Keratinocyte (primary cell): ENCODE measurements around the gene PACSIN2. TPM values are rescaled to one million over a fixed set of nuclear protein-coding genes. Genes with fewer than 3 reads are reported as not detected.

ENCODE experiments used
- DNase-seq: peaks from one replicate; pipeline ENCODE4 v3.0.0-alpha.2; 2011; ENCODE audit warnings: low read depth, missing footprints, low spot score
- FAIRE-seq: peaks from 2 replicates; lab custom pipeline; 2011; peaks lifted over from hg19 to GRCh38; lab: Jason Lieb, UNC
- H2AFZ ChIP-seq: 2 replicates; pipeline ENCODE4 v1.6.0; 2012; ENCODE audit warnings: low read length, control low read depth, inconsistent platforms; ENCODE audit not compliant: control insufficient read depth
- H3K27ac ChIP-seq: 2 replicates; pipeline ENCODE4 v1.5.1; 2011; ENCODE audit warnings: low read length; ENCODE audit not compliant: control insufficient read depth, insufficient read depth
- H3K27me3 ChIP-seq: 3 replicates; pipeline ENCODE4 v1.6.0; 2011; ENCODE audit warnings: low read length; ENCODE audit not compliant: control insufficient read depth, insufficient read depth; ENCODE audit errors: extremely low read depth
- H3K36me3 ChIP-seq, 2 experiments: 2 replicates in 1 of 2; 3 replicates in 1 of 2; pipeline ENCODE4 v1.5.1; 2011; ENCODE audit warnings: low read length in 2 of 2, mild to moderate bottlenecking in 1 of 2; ENCODE audit not compliant: control insufficient read depth in 2 of 2, insufficient read depth in 2 of 2; ENCODE audit errors: extremely low read depth in 1 of 2
- H3K4me1 ChIP-seq: 3 replicates; pipeline ENCODE4 v1.5.1; 2011; ENCODE audit warnings: low read length; ENCODE audit not compliant: control insufficient read depth, insufficient read depth; ENCODE audit errors: extremely low read depth
- H3K4me2 ChIP-seq: 3 replicates; pipeline ENCODE4 v1.6.0; 2011; ENCODE audit warnings: low read depth, low read length; ENCODE audit not compliant: control insufficient read depth, insufficient read depth; ENCODE audit errors: extremely low read depth
- H3K4me3 ChIP-seq, 3 experiments: fragments of 200-600 bp in 1 of 3; sonication (generic) in 1 of 3; 2 replicates in 2 of 3; 3 replicates in 1 of 3; pipeline ENCODE4 v1.5.1; 2011 to 2016; ENCODE audit warnings: low read length in 3 of 3, mild to moderate bottlenecking in 3 of 3, control low read depth in 2 of 3, inconsistent platforms in 1 of 3, low read depth in 1 of 3, mixed read lengths in 1 of 3, mixed run types in 1 of 3, moderate library complexity in 1 of 3; ENCODE audit not compliant: control insufficient read depth in 2 of 3, insufficient read depth in 2 of 3; ENCODE audit errors: extremely low read depth in 1 of 3
- H3K79me2 ChIP-seq: 2 replicates; pipeline ENCODE4 v1.6.0; 2012; ENCODE audit warnings: low read length; ENCODE audit not compliant: control insufficient read depth, insufficient read depth
- H3K9ac ChIP-seq: 3 replicates; pipeline ENCODE4 v1.6.0; 2011; ENCODE audit warnings: low read length; ENCODE audit not compliant: control insufficient read depth, insufficient read depth; ENCODE audit errors: extremely low read depth
- H3K9me1 ChIP-seq: 3 replicates; pipeline ENCODE4 v1.6.0; 2011; ENCODE audit warnings: low read length; ENCODE audit not compliant: control insufficient read depth, insufficient read depth; ENCODE audit errors: extremely low read depth
- H3K9me3 ChIP-seq: 2 replicates; pipeline ENCODE4 v1.5.1; 2012; ENCODE audit warnings: low read depth, low read length; ENCODE audit not compliant: control insufficient read depth
- H4K20me1 ChIP-seq: 3 replicates; pipeline ENCODE4 v1.6.0; 2011; ENCODE audit warnings: low read length; ENCODE audit not compliant: control insufficient read depth, insufficient read depth; ENCODE audit errors: extremely low read depth
- CTCF ChIP-seq, 3 experiments: IDR thresholded peaks in 1 of 3; conservative IDR thresholded peaks in 1 of 3; optimal IDR thresholded peaks in 1 of 3; 2 replicates in 2 of 3; 3 replicates in 1 of 3; pipeline versions ENCODE3 to v1.5.1; 2011; ENCODE audit warnings: low read length in 3 of 3, mild to moderate bottlenecking in 3 of 3, moderate library complexity in 2 of 3, control low read depth in 1 of 3, inconsistent platforms in 1 of 3; ENCODE audit not compliant: insufficient read depth in 2 of 3; ENCODE audit errors: extremely low read depth in 1 of 3
- EZH2 ChIP-seq: IDR thresholded peaks from one replicate; pipeline ENCODE4 v1.6.1; 2012; ENCODE audit warnings: inconsistent platforms, mild to moderate bottlenecking, low read length, moderate library complexity
- dilution Hi-C: fragments of 300-500 bp; cut with MboI; formaldehyde crosslinking; loops from one replicate; pipeline ENCODE4 v1.7.0; 2020; ENCODE audit warnings: low sequenced_read_pairs; ENCODE audit not compliant: extremely low pct_ligation_motif_present
- polyA plus RNA-seq, 5 experiments: library from polyadenylated mRNA; depleted of rRNA in 3 of 5; stranded (reverse) in 3 of 5; stranded (forward) in 1 of 5; unstranded in 1 of 5; fragments of >200 nt; gene quantifications; 1 replicate in 1 of 5; 2 replicates in 3 of 5; 3 replicates in 1 of 5; pipeline versions ENCODE4 v1.2.1 to v1.2.3, GENCODE V29; 2011 to 2012; ENCODE audit warnings: missing spikeins in 2 of 5, low read depth in 1 of 5, low replicate concordance in 1 of 5

The PACSIN2 gene
- polyA plus RNA-seq, 1 donor (not counting 4 experiments of a cell fraction or from before 2014, with no cell fraction given) = 55.5 TPM

- H3K79me2 ChIP-seq = peaks cover 68% of the 10 kb centered on the region
These were observed 54.2 kb downstream of the PACSIN2 start for GRCh38 chr22:42960531-42961399.

GRCh38 chr22:42959576-42960509, 55.1 kb downstream of the PACSIN2 start:
- H3K27ac ChIP-seq = peak overlapping the region; percentile 51
- no peak overlapping the region for H3K9ac ChIP-seq
- H3K4me3 ChIP-seq = no peak overlapping the region
- peaks cover 49% of the 10 kb centered on the region for H3K4me1 ChIP-seq
- dilution Hi-C loops = no loop called here
- H3K27me3 ChIP-seq = no peaks in the 10 kb centered on the region
- H3K4me2 ChIP-seq = peak overlapping the region; percentile 58
- no peak for TF ChIP-seq CTCF (optimal IDR thresholded peaks at IDR 0.05 in 1 of 3, IDR thresholded peaks at IDR 0.05 in 1 of 3, conservative IDR thresholded peaks at IDR 0.05 in 1 of 3; ENCODE audit: extremely low read depth in 1 of 3, insufficient read depth in 2 of 3, low read length in 3 of 3)
- TF ChIP-seq EZH2 = no peak
- peaks cover 73% of the 10 kb centered on the region for H3K79me2 ChIP-seq
- no peak overlapping the region for H2AFZ ChIP-seq
- peak; percentile 84 for FAIRE-seq
- H4K20me1 ChIP-seq = peaks cover 7% of the 10 kb centered on the region
- H3K9me3 ChIP-seq = no peaks in the 10 kb centered on the region
- H3K36me3 ChIP-seq = peaks cover 0 to 2% of the 10 kb centered on the region in 2 experiments
- H3K9me1 ChIP-seq = peaks cover 7% of the 10 kb centered on the region
- no peak for DNase-seq

More at GRCh38 chr22:42960531-42961399, 54.2 kb downstream of the PACSIN2 start:
- TF ChIP-seq CTCF (optimal IDR thresholded peaks at IDR 0.05 in 1 of 3, IDR thresholded peaks at IDR 0.05 in 1 of 3, conservative IDR thresholded peaks at IDR 0.05 in 1 of 3; ENCODE audit: extremely low read depth in 1 of 3, insufficient read depth in 2 of 3, low read length in 3 of 3) (no peak), EZH2 (no peak)
- peak overlapping the region; percentile 51 for H3K27ac ChIP-seq
- dilution Hi-C loops = no loop called here
- no peaks in the 10 kb centered on the region for H3K27me3 ChIP-seq
- peak overlapping the region; percentile 58 for H3K4me2 ChIP-seq
- peaks cover 4% of the 10 kb centered on the region for H3K9me1 ChIP-seq
- no peak overlapping the region for H2AFZ ChIP-seq
- peaks cover 0 to 2% of the 10 kb centered on the region in 2 experiments for H3K36me3 ChIP-seq
- no peak overlapping the region for H3K4me3 ChIP-seq
- no peak for DNase-seq
- no peaks in the 10 kb centered on the region for H3K9me3 ChIP-seq
- H3K9ac ChIP-seq = no peak overlapping the region
- H3K4me1 ChIP-seq = peaks cover 45% of the 10 kb centered on the region
- no peak for FAIRE-seq
- H4K20me1 ChIP-seq = no peaks in the 10 kb centered on the region
